ENCODE measurements around the gene MUC22.

DNA sequence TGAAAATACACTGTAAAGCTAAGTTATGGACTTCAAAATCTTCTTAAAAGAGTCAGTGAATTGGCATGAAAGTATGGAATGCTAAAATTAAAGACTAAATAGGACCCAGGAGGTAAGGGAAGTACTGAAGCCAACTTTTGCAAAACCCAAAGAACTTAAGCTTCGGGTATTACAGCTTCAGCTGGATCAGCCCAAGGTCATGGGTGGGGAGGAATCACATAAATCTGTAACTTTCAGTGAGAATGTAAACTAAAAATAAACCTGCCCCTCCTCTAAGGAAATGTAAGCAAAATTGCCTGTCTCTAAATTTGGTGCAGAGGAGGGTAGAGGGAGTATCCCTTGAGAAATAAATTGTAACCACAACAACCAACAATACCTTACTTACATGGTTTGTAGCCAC, 31.1 kb upstream of the MUC22 start:
- TF ChIP-seq, protein P1, sequence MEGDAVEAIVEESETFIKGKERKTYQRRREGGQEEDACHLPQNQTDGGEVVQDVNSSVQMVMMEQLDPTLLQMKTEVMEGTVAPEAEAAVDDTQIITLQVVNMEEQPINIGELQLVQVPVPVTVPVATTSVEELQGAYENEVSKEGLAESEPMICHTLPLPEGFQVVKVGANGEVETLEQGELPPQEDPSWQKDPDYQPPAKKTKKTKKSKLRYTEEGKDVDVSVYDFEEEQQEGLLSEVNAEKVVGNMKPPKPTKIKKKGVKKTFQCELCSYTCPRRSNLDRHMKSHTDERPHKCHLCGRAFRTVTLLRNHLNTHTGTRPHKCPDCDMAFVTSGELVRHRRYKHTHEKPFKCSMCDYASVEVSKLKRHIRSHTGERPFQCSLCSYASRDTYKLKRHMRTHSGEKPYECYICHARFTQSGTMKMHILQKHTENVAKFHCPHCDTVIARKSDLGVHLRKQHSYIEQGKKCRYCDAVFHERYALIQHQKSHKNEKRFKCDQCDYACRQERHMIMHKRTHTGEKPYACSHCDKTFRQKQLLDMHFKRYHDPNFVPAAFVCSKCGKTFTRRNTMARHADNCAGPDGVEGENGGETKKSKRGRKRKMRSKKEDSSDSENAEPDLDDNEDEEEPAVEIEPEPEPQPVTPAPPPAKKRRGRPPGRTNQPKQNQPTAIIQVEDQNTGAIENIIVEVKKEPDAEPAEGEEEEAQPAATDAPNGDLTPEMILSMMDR (conservative IDR thresholded peaks at IDR 0.05; ENCODE audit: low read length): no peak
- no peak for TF ChIP-seq EZH2phosphoT487 (IDR thresholded peaks at IDR 0.05; ENCODE audit: borderline replicate concordance)
